ENCODE data around the gene ANLN. TPM values are rescaled to one million over a fixed set of nuclear protein-coding genes. Genes with fewer than 3 reads are reported as not detected.

ANLN gene
- total and polyA plus RNA-seq, 2 donors (not counting 3 experiments of a cell fraction or from before 2014, with no cell fraction given): 28.5 to 119 TPM

GRCh38 chr7:36367561-36368077 lies 22.0 kb upstream of the ANLN start:
- H3K9ac ChIP-seq (replicated peaks; ENCODE audit: extremely low read depth, insufficient read depth, low read length): peak overlapping the region; percentile 28
- no peak for TF ChIP-seq CTCF (IDR thresholded peaks at IDR 0.05; ENCODE audit: extremely low read depth in 1 of 2, insufficient read depth in 1 of 2, low read depth in 1 of 2, low read length in 2 of 2)
- TF ChIP-seq POLR2A (IDR thresholded peaks at IDR 0.05; ENCODE audit: low read depth, low read length): no peak
- TF ChIP-seq MAX (IDR thresholded peaks at IDR 0.05; ENCODE audit: insufficient read depth, insufficient read length): no peak
- TF ChIP-seq FOS (IDR thresholded peaks at IDR 0.05; ENCODE audit: borderline replicate concordance, insufficient read depth, low read length): no peak
- no peak for TF ChIP-seq GATA2 (IDR thresholded peaks at IDR 0.05; ENCODE audit: insufficient read depth, insufficient read length, low read depth, low read length)
- no peak for TF ChIP-seq EZH2 (IDR thresholded peaks at IDR 0.05; ENCODE audit: borderline replicate concordance, low read depth, low read length, severe bottlenecking)
- TF ChIP-seq JUN (IDR thresholded peaks at IDR 0.05; ENCODE audit: borderline replicate concordance, insufficient read depth, insufficient read length, low read depth): no peak
- no peak for TF ChIP-seq POLR2AphosphoS5 (IDR thresholded peaks at IDR 0.05; ENCODE audit: insufficient read depth, low read depth, low read length)
- no peak for TF ChIP-seq MYC (IDR thresholded peaks at IDR 0.05; ENCODE audit: low read depth, low read length)
- no peak overlapping the region for H3K27ac ChIP-seq (ENCODE audit: insufficient read depth, low read depth, low read length)
- intact Hi-C loops (cut with micrococcal nuclease) (loop anchor here (1.0 kb wide), 1 partner anchor 22 kb away; the partner anchor contains the start of gene ANLN), dilution Hi-C loops (cut with MboI; ENCODE audit: extremely low pct_ligation_motif_present, low sequenced_read_pairs) (no loop called here)
- POLR2A ChIA-PET: no interaction called here
- H3K4me3 ChIP-seq (replicated peaks in 1 of 3; ENCODE audit: insufficient read depth in 1 of 3, low read depth in 1 of 3, low read length in 3 of 3): peak overlapping the region; percentile 47 to 76 (median 68)
- DNase-seq (ENCODE audit: low read depth, low spot score) (no peak), FAIRE-seq (no peak)
- H3K79me2 ChIP-seq (ENCODE audit: control insufficient read depth, insufficient read depth, low read length): no peaks in the 10 kb centered on the region
- H3K9me1 ChIP-seq (replicated peaks; ENCODE audit: control insufficient read depth, extremely low read depth, insufficient read depth, low read length): no peaks in the 10 kb centered on the region
- CTCF ChIA-PET: interaction anchor here (0.6 to 3.1 kb wide), 9 partner anchors 10 to 74 kb away, joined by 3 to 26 read pairs (median 4); partner anchors contain the start of gene ANLN
- H3K4me2 ChIP-seq (ENCODE audit: insufficient read depth, low read length): peak overlapping the region; percentile 88
- H4K20me1 ChIP-seq (replicated peaks; ENCODE audit: control insufficient read depth, extremely low read depth, insufficient read depth, low read length): no peaks in the 10 kb centered on the region
- H3K27me3 ChIP-seq (ENCODE audit: control insufficient read depth in 2 of 2, insufficient read depth in 2 of 2, low read length in 2 of 2): peaks cover 13 to 28% of the 10 kb centered on the region in 2 experiments
- no peaks in the 10 kb centered on the region for H3K9me3 ChIP-seq (replicated peaks; ENCODE audit: control insufficient read depth, insufficient read depth, low read length)
- no peaks in the 10 kb centered on the region for H3K36me3 ChIP-seq (ENCODE audit: control insufficient read depth in 2 of 2, extremely low read depth in 1 of 2, insufficient read depth in 2 of 2, low read length in 2 of 2)
- no TSS peak for BruUV-seq (replicated peaks)
- H2AFZ ChIP-seq (ENCODE audit: low read depth, low read length): peak overlapping the region; percentile 98
- H3K4me1 ChIP-seq (ENCODE audit: control insufficient read depth, extremely low read depth, insufficient read depth, low read length): no peaks in the 10 kb centered on the region

Data from endothelial cell of umbilical vein (primary cell).